PC-9 (cell line): ENCODE measurements around the gene RIF1. TPM values are rescaled to one million over a fixed set of nuclear protein-coding genes. Genes with fewer than 3 reads are reported as not detected.
A peak's percentile ranks its signal among the peaks of the same experiment; 100 is the strongest.

ENCODE experiments used
- BruUV-seq: library from RNA; stranded (reverse); fragments of 400-500 nt; replicated peaks from 2 replicates; lab custom pipeline; 2021; lab: Mats Ljungman, UMichigan
- CTCF ChIA-PET: fragments of 300-600 bp; sonication (Branson Sonifier 250); formaldehyde crosslinking; loops from one replicate; lab custom pipeline; 2022; ENCODE audit warnings: antibody characterized with exemption; lab: Charles Lee
- POLR2A ChIA-PET: fragments of 300-600 bp; sonication (Branson Sonifier 250); formaldehyde crosslinking; loops from one replicate; lab custom pipeline; 2022; ENCODE audit warnings: antibody characterized with exemption; ENCODE audit not compliant: unreplicated experiment; lab: Charles Lee
- DNase-seq, 2 experiments: peaks; one replicate each; pipeline versions ENCODE4 v3.0.0 to v3.0.0-alpha.2; 2015 to 2022; ENCODE audit warnings: mixed read lengths in 1 of 2
- H2AFZ ChIP-seq: fragments of 200-600 bp; sonication (generic); 2 replicates; pipeline ENCODE4 v1.8.1; 2017; ENCODE audit warnings: antibody characterized with exemption
- H3F3A ChIP-seq: fragments of 200-600 bp; sonication (generic); 2 replicates; pipeline ENCODE4 v1.8.1; 2017; ENCODE audit warnings: antibody characterized with exemption, mild to moderate bottlenecking, low read depth; ENCODE audit not compliant: insufficient read depth
- H3K27ac ChIP-seq: fragments of 200-600 bp; sonication (generic); 2 replicates; pipeline ENCODE4 v1.6.1; 2016; ENCODE audit warnings: mixed run types
- H3K27me3 ChIP-seq: fragments of 200-600 bp; sonication (generic); 2 replicates; pipeline ENCODE4 v1.6.1; 2016; ENCODE audit warnings: low read depth, mixed run types; ENCODE audit not compliant: insufficient read depth
- H3K36me3 ChIP-seq: fragments of 200-600 bp; sonication (generic); 2 replicates; pipeline ENCODE4 v1.6.1; 2016; ENCODE audit warnings: low read depth, mixed run types
- H3K4me1 ChIP-seq: fragments of 200-600 bp; sonication (generic); replicated peaks from 2 replicates; pipeline ENCODE4 v1.6.1; 2016; ENCODE audit warnings: mixed run types; ENCODE audit not compliant: insufficient read depth
- H3K4me2 ChIP-seq: fragments of 200-600 bp; sonication (generic); 2 replicates; pipeline ENCODE4 v1.6.1; 2017; ENCODE audit warnings: mixed run types
- H3K4me3 ChIP-seq: fragments of 200-600 bp; sonication (generic); 2 replicates; pipeline ENCODE4 v1.6.1; 2016; ENCODE audit warnings: mixed run types
- H3K79me2 ChIP-seq: fragments of 200-600 bp; sonication (generic); 2 replicates; pipeline ENCODE4 v1.6.1; 2017; ENCODE audit warnings: low read depth, mixed run types
- H3K9me2 ChIP-seq: fragments of 200-600 bp; sonication (generic); 2 replicates; pipeline ENCODE4 v1.8.1; 2017; ENCODE audit warnings: mild to moderate bottlenecking; ENCODE audit not compliant: insufficient read depth
- H3K9me3 ChIP-seq: fragments of 200-600 bp; sonication (generic); 2 replicates; pipeline ENCODE4 v1.8.1; 2016; ENCODE audit warnings: low read depth; ENCODE audit not compliant: insufficient read depth
- H4K20me1 ChIP-seq: fragments of 200-600 bp; sonication (generic); 2 replicates; pipeline ENCODE4 v1.8.1; 2017; ENCODE audit not compliant: insufficient read depth
- CTCF ChIP-seq: fragments of 200-600 bp; sonication (generic); conservative IDR thresholded peaks from 2 replicates; pipeline ENCODE4 v1.6.1; 2017; ENCODE audit warnings: mixed run types, antibody characterized with exemption, mild to moderate bottlenecking, moderate library complexity
- EZH2 ChIP-seq: fragments of 200-600 bp; sonication (generic); IDR thresholded peaks from 2 replicates; pipeline ENCODE4 v1.8.0; 2017; ENCODE audit warnings: antibody characterized with exemption, low read depth
- intact Hi-C: fragments of 100-400 bp; cut with micrococcal nuclease; formaldehyde crosslinking; loops from one replicate; pipeline ENCODE4 v1.10.0; 2022; ENCODE audit not compliant: unreplicated experiment
- total RNA-seq: library from RNA; stranded (reverse); gene quantifications from 2 replicates; pipeline ENCODE4 v1.2.3, GENCODE V29; 2021

RIF1 gene
- total RNA-seq, 1 experiment from 2014 or later: 47.2 TPM

GRCh38 chr2:151422917-151423439 is 13.3 kb downstream of the RIF1 start:
- Histone ChIP-seq H3K79me2 (no peaks in the 10 kb centered on the region), H3K36me3 (peaks cover 4% of the 10 kb centered on the region; the same call in 1 of the 2 replicates), H4K20me1 (no peaks in the 10 kb centered on the region), H3K9me3 (no peaks in the 10 kb centered on the region), H3K9me2 (no peaks in the 10 kb centered on the region), H3K4me1 (no peaks in the 10 kb centered on the region), H3K27ac (no peak overlapping the region), H3F3A (no peaks in the 10 kb centered on the region), H3K4me3 (no peak overlapping the region), H3K27me3 (no peaks in the 10 kb centered on the region), H3K4me2 (no peak overlapping the region), H2AFZ (no peak overlapping the region)
- TF ChIP-seq EZH2 (no peak), CTCF (no peak)
- BruUV-seq: no TSS peak
- CTCF ChIA-PET: no interaction called here
- DNase-seq: no peak
- POLR2A ChIA-PET: no interaction called here
- intact Hi-C loops: no loop called here

GRCh38 chr2:151423760-151424159 is 14.1 kb downstream of the RIF1 start:
- Histone ChIP-seq H3K27ac (no peak overlapping the region), H3K4me1 (no peaks in the 10 kb centered on the region), H4K20me1 (no peaks in the 10 kb centered on the region), H3K9me3 (no peaks in the 10 kb centered on the region), H2AFZ (no peak overlapping the region), H3F3A (no peaks in the 10 kb centered on the region), H3K36me3 (peaks cover 8% of the 10 kb centered on the region), H3K27me3 (no peaks in the 10 kb centered on the region), H3K4me2 (no peak overlapping the region), H3K4me3 (no peak overlapping the region), H3K9me2 (no peaks in the 10 kb centered on the region), H3K79me2 (no peaks in the 10 kb centered on the region)
- intact Hi-C loops: no loop called here
- POLR2A ChIA-PET: no interaction called here
- CTCF ChIA-PET: no interaction called here
- TF ChIP-seq CTCF (no peak), EZH2 (no peak)
- DNase-seq: no peak
- no TSS peak for BruUV-seq

GRCh38 chr2:151437630-151438029 is 27.9 kb downstream of the RIF1 start:
- Histone ChIP-seq H3K4me2 (no peak overlapping the region), H3K36me3 (peaks cover 16% of the 10 kb centered on the region), H3F3A (no peaks in the 10 kb centered on the region; the same call in 1 of the 2 replicates), H3K79me2 (no peaks in the 10 kb centered on the region), H3K27me3 (no peaks in the 10 kb centered on the region), H4K20me1 (no peaks in the 10 kb centered on the region; the same call in 1 of the 2 replicates), H3K4me1 (no peaks in the 10 kb centered on the region), H3K9me3 (no peaks in the 10 kb centered on the region), H2AFZ (no peak overlapping the region), H3K27ac (no peak overlapping the region), H3K9me2 (no peaks in the 10 kb centered on the region), H3K4me3 (no peak overlapping the region)
- no TSS peak for BruUV-seq
- CTCF ChIA-PET: interaction anchor here (0.9 kb wide), 1 partner anchor 154 kb away, joined by 3 read pairs; no protein-coding TSS in a partner anchor
- POLR2A ChIA-PET: no interaction called here
- no peak for DNase-seq
- intact Hi-C loops: no loop called here
- TF ChIP-seq CTCF (peak; percentile 72), EZH2 (no peak)
